ENCODE measurements around the gene EXT2.

The EXT2 gene

GRCh38 chr11:44133335-44133946 lies 38.0 kb downstream of the EXT2 start:
- no peak for TF ChIP-seq GATA2 (IDR thresholded peaks at IDR 0.05; ENCODE audit: low read depth, low read length)
- no peak for TF ChIP-seq GATA3 (IDR thresholded peaks at IDR 0.05; ENCODE audit: low read depth, low read length)

DNA sequence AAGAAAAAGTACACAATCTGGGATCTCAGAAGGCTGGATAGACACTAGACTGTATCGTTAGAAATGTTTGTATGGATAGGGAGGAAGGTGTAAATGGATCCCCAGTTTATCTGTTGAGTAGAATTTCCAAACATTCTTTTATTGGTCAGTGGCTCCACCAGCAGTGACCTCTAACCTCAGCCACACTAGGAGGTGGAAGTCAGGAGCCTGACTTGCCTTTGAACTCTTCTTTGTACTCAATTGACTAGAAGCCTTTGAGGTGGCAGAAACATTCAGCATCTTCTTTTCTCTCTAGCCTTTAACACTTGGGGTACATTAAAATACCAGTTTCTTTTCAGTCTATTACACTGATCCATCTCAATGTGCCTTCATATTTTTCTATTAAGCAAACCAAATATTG lies 39.1 kb downstream of the EXT2 start:
- no peak for TF ChIP-seq GATA2 (IDR thresholded peaks at IDR 0.05; ENCODE audit: low read depth, low read length)
- no peak for TF ChIP-seq GATA3 (IDR thresholded peaks at IDR 0.05; ENCODE audit: low read depth, low read length)

- no peak for TF ChIP-seq GATA3 (IDR thresholded peaks at IDR 0.05; ENCODE audit: low read depth, low read length)
- TF ChIP-seq GATA2 (IDR thresholded peaks at IDR 0.05; ENCODE audit: low read depth, low read length) = no peak
Measured at GRCh38 chr11:44136176-44136945, 40.9 kb downstream of the EXT2 start.

GRCh38 chr11:44137057-44137456 lies 41.6 kb downstream of the EXT2 start:
- TF ChIP-seq GATA3 (IDR thresholded peaks at IDR 0.05; ENCODE audit: low read depth, low read length) (no peak), GATA2 (IDR thresholded peaks at IDR 0.05; ENCODE audit: low read depth, low read length) (no peak)

DNA sequence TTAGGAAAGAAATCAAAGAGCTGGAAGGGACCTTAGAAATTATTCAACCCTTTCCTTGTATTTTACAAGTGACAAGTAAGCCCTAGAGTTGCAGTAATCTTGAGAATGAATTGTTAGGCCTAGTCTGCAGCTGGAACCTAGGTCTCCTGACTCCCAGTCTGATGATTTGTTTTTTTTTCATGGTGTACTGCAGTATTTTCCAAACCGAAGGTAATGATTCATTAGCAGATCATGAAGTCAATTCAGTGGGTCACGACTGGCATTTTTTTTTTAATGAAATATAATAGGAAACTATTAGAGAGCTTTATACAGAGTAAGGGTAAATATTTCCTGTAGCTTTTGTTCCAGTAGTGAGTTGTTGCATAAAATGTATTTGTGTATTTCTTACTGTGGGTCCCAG lies 42.8 kb downstream of the EXT2 start:
- TF ChIP-seq GATA3 (IDR thresholded peaks at IDR 0.05; ENCODE audit: low read depth, low read length) = no peak

GRCh38 chr11:44138980-44139379 lies 43.5 kb downstream of the EXT2 start:
- no peak for TF ChIP-seq GATA2 (IDR thresholded peaks at IDR 0.05; ENCODE audit: low read depth, low read length)
- no peak for TF ChIP-seq GATA3 (IDR thresholded peaks at IDR 0.05; ENCODE audit: low read depth, low read length)

GRCh38 chr11:44139565-44140330 lies 44.3 kb downstream of the EXT2 start:
- no peak for TF ChIP-seq GATA2 (IDR thresholded peaks at IDR 0.05; ENCODE audit: low read depth, low read length)
- TF ChIP-seq GATA3 (IDR thresholded peaks at IDR 0.05; ENCODE audit: low read depth, low read length) = no peak

DNA sequence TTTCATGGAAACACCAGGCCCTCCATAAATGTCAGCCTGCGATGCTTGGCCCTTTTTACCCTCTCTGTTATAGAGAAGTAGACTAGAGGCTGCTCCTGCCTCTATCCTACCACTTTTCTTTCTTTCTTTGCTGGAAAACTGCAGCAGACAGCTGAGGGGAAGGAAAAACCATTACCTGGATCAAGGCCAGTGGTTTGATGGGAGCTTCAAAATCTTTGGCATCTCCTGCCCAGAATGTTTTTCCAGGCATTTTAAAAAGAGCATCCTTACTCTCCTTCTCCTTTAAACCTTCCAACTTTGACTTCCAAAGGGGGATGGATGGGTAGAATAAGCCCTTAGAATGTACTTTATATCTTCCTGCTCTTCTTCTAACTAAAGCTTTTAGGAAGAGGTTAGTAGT lies 44.9 kb downstream of the EXT2 start:
- TF ChIP-seq GATA3 (IDR thresholded peaks at IDR 0.05; ENCODE audit: low read depth, low read length) (no peak), GATA2 (IDR thresholded peaks at IDR 0.05; ENCODE audit: low read depth, low read length) (no peak)

GRCh38 chr11:44140805-44141204 lies 45.3 kb downstream of the EXT2 start:
- TF ChIP-seq GATA3 (IDR thresholded peaks at IDR 0.05; ENCODE audit: low read depth, low read length) = no peak

- no peak for TF ChIP-seq GATA3 (IDR thresholded peaks at IDR 0.05; ENCODE audit: low read depth, low read length)
- TF ChIP-seq GATA2 (IDR thresholded peaks at IDR 0.05; ENCODE audit: low read depth, low read length) = no peak
Measured at GRCh38 chr11:44143987-44144909, 48.8 kb downstream of the EXT2 start.

GRCh38 chr11:44145011-44145775 lies 49.7 kb downstream of the EXT2 start:
- TF ChIP-seq GATA3 (IDR thresholded peaks at IDR 0.05; ENCODE audit: low read depth, low read length) (no peak), GATA2 (IDR thresholded peaks at IDR 0.05; ENCODE audit: low read depth, low read length) (no peak)

DNA sequence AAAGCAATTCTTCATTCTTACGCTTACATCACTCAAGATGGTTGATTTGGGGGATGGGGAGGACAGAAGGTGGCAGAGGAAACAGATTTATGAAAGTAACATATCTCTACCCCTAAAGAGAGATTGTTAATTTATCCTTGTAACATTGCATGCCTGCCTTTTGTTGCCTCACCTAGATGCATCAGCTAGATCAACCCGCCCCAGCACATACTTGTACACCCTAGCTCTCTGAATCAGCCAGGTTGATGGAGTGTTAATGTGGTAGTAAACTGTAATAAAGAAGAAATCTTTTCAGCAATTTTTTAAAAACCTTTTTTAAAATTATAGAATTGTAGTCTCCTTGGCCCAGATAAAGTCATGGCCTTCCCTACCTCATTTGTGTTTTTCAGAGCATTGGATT lies 51.5 kb downstream of the EXT2 start:
- no peak for TF ChIP-seq GATA3 (IDR thresholded peaks at IDR 0.05; ENCODE audit: low read depth, low read length)
- no peak for TF ChIP-seq GATA2 (IDR thresholded peaks at IDR 0.05; ENCODE audit: low read depth, low read length)

- TF ChIP-seq GATA3 (IDR thresholded peaks at IDR 0.05; ENCODE audit: low read depth, low read length) = no peak
- no peak for TF ChIP-seq GATA2 (IDR thresholded peaks at IDR 0.05; ENCODE audit: low read depth, low read length)
Measured at GRCh38 chr11:44147751-44148150, 52.3 kb downstream of the EXT2 start.
